ENCODE results near the gene SPRYD3. TPM values are rescaled to one million over a fixed set of nuclear protein-coding genes. Genes with fewer than 3 reads are reported as not detected.

Gene SPRYD3
- total RNA-seq, 1 donor from 2014 or later, result 37.1 TPM

DNA sequence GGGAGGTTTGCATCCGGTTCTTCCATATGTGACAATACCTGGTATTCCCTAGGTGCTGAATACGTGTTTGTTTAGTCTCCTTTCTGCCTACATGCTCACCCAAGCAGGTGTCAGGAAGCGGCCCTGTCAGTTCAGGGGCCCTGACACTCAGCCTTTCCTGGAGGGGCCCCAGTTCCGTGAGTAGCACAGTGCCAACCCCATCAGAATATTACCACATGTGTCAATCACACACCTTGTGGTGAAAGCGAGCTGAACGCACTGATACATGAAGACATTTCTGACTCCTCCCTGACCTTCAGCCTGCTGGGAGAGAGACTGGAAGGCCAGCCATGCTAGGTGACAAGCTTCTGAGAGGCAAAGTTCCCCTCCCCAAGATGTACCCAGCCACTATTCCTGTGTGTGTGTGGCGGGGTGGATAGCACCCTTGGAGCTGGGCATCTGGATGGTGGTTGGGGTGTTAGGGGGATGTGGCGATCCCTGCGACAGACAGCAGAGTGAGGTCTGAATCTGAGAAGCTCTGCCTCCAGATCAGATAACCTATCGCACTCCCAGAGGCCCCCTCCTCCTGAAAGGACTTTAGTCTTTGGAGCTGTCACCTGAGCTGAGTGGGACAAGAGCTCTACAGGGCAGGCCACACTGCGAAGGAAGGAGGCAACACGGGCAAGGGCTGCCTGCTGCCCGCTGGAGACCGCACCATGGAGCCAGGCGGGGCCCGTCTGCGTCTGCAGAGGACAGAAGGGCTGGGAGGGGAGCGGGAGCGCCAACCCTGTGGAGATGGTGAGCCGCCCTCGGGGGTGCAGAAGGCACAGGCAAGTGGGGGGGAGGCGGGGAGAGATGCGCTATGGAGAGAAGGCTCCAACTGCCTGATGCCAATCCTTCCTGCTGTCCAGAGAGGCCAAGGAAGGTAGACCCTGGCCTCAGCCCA lies 24.0 kb upstream of the SPRYD3 start, which contains the start of gene SOAT2:
TSS of gene SOAT2 (plus strand) at position 604 of the 925 bp plus-strand sequence. CDS start at position 696, 92 bp downstream.
- H3K27ac Mint-ChIP-seq (ENCODE audit: unreplicated experiment), result no peak within 1 kb of the TSS
- no peak for DNase-seq (ENCODE audit: low spot score)
- no peaks in the 10 kb centered on the region for H3K9me3 Mint-ChIP-seq (ENCODE audit: low read depth)
- TF ChIP-seq, protein P1, sequence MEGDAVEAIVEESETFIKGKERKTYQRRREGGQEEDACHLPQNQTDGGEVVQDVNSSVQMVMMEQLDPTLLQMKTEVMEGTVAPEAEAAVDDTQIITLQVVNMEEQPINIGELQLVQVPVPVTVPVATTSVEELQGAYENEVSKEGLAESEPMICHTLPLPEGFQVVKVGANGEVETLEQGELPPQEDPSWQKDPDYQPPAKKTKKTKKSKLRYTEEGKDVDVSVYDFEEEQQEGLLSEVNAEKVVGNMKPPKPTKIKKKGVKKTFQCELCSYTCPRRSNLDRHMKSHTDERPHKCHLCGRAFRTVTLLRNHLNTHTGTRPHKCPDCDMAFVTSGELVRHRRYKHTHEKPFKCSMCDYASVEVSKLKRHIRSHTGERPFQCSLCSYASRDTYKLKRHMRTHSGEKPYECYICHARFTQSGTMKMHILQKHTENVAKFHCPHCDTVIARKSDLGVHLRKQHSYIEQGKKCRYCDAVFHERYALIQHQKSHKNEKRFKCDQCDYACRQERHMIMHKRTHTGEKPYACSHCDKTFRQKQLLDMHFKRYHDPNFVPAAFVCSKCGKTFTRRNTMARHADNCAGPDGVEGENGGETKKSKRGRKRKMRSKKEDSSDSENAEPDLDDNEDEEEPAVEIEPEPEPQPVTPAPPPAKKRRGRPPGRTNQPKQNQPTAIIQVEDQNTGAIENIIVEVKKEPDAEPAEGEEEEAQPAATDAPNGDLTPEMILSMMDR (IDR thresholded peaks at IDR 0.05), result no peak
- H3K36me3 Mint-ChIP-seq (ENCODE audit: low read depth), result no peaks in the 10 kb centered on the region
- no peaks in the 10 kb centered on the region for H3K27me3 Mint-ChIP-seq (ENCODE audit: low read depth)
- peaks cover 14% of the 10 kb centered on the region for H3K4me1 Mint-ChIP-seq (ENCODE audit: low read depth)
- H3K4me3 Mint-ChIP-seq (ENCODE audit: unreplicated experiment), result no peak within 1 kb of the TSS

DNA sequence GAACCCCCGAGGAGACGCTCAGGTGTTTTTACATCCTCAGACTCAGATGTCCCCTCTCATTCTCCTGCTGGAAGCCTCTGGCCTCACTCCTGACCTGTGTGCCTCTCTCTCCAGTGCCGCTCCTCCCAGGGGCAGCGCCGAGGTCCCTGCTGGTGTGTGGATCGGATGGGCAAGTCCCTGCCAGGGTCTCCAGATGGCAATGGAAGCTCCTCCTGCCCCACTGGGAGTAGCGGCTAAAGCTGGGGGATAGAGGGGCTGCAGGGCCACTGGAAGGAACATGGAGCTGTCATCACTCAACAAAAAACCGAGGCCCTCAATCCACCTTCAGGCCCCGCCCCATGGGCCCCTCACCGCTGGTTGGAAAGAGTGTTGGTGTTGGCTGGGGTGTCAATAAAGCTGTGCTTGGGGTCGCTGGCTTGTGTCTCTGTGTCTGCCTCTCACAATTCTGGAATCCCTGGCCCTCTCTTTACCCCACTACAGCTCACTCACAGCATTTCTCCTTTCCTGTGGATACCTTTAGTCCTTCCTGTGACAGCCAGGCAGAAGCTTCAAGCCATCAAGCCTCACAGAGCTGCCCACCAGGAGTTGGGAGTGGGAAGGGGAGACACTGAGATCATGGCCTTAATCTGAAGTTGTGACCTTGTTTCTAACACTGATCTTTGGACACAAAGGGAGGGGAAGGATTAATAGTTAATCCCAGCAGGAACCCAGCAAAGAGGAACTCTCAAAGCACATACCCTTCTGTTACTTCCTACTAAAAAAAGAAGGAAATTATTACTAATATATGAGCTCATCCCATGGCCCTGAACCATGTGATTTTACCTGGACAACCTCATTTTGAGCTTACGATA lies 23.0 kb upstream of the SPRYD3 start:
- peaks cover 18% of the 10 kb centered on the region for H3K4me1 Mint-ChIP-seq (ENCODE audit: low read depth)

DNA sequence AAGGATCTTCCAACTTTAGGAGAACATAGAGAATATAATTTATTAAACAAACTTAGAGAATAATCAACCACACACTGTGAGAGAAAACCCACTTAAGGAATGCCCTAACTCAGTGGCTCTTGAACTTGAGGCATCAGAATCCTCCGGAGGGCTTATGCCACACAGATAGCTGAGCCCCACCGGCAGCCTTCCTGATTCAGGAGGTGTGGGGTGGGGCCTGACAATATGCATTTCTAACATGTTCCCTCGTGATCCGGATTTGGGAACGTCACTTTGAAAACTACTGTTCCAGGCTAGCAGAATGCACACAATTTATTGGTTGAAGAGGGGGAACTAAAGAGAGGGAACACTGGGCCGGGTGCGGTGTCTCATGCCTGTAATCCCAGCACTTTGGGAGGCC lies 22.1 kb upstream of the SPRYD3 start:
- Mint-ChIP-seq H3K27ac (ENCODE audit: unreplicated experiment) (no peak overlapping the region), H3K9me3 (ENCODE audit: low read depth) (no peaks in the 10 kb centered on the region), H3K4me1 (ENCODE audit: low read depth) (peaks cover 24% of the 10 kb centered on the region), H3K36me3 (ENCODE audit: low read depth) (no peaks in the 10 kb centered on the region), H3K4me3 (ENCODE audit: unreplicated experiment) (no peak overlapping the region), H3K27me3 (ENCODE audit: low read depth) (no peaks in the 10 kb centered on the region)
- TF ChIP-seq, protein P1 (IDR thresholded peaks at IDR 0.05), result no peak
- DNase-seq (ENCODE audit: low spot score), result no peak

More for the DNA sequence above, 23.0 kb upstream of the SPRYD3 start:
- no peak overlapping the region for H3K4me3 Mint-ChIP-seq (ENCODE audit: unreplicated experiment)
- H3K9me3 Mint-ChIP-seq (ENCODE audit: low read depth), result no peaks in the 10 kb centered on the region
- no peaks in the 10 kb centered on the region for H3K36me3 Mint-ChIP-seq (ENCODE audit: low read depth)
- H3K27me3 Mint-ChIP-seq (ENCODE audit: low read depth), result no peaks in the 10 kb centered on the region
- no peak overlapping the region for H3K27ac Mint-ChIP-seq (ENCODE audit: unreplicated experiment)
- TF ChIP-seq, protein P1 (IDR thresholded peaks at IDR 0.05), result no peak
- no peak for DNase-seq (ENCODE audit: low spot score)

DNA sequence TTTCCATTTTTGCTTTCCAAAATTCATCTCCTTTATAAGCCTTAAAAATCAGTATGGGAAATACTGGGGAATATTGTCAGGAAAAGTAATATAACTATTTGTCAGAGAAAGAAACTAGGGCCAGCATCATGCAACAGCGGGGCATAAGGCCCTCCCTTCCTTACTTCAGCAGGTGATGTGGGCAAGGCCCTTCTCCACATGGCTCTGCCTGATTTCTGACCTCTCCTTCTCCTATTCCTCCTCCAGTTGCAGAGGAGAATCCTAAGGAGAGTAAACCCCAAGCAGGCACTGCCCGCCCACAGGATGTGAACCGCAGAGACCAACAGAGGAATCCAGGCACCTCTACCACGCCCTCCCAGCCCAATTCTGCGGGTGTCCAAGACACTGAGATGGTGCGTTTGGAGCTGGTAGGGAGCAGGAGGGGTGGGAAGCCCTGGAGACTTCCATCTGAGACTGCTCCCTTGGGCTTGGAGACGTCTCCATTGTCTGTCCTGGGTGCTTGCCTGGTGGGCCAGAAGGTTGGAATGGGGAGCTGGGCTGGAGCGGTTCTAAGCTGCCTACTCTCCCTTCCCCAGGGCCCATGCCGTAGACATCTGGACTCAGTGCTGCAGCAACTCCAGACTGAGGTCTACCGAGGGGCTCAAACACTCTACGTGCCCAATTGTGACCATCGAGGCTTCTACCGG lies 21.4 kb upstream of the SPRYD3 start:
- Mint-ChIP-seq H3K36me3 (ENCODE audit: low read depth) (no peaks in the 10 kb centered on the region), H3K9me3 (ENCODE audit: low read depth) (no peaks in the 10 kb centered on the region), H3K27ac (ENCODE audit: unreplicated experiment) (no peak overlapping the region), H3K27me3 (ENCODE audit: low read depth) (no peaks in the 10 kb centered on the region), H3K4me3 (ENCODE audit: unreplicated experiment) (no peak overlapping the region), H3K4me1 (ENCODE audit: low read depth) (peaks cover 24% of the 10 kb centered on the region)
- DNase-seq (ENCODE audit: low spot score), result no peak
- TF ChIP-seq, protein P1 (IDR thresholded peaks at IDR 0.05), result no peak

Measured in chondrocyte (in vitro differentiated cells).